Endothelial cell of umbilical vein (primary cell): ENCODE measurements around the gene MYMX. TPM values are rescaled to one million over a fixed set of nuclear protein-coding genes. Genes with fewer than 3 reads are reported as not detected.

Experiments
- BruUV-seq: library from RNA; stranded (reverse); fragments of 400-500 nt; replicated peaks from 2 replicates; lab custom pipeline; 2021; lab: Mats Ljungman, UMichigan
- CTCF ChIA-PET: fragments of 300-600, 350-600 bp; sonication (Branson Sonifier 250); formaldehyde crosslinking; loops from one replicate; lab custom pipeline; 2021; ENCODE audit warnings: antibody characterized with exemption, inconsistent platforms; lab: Charles Lee
- POLR2A ChIA-PET: fragments of 300-600, 350-600 bp; sonication (Branson Sonifier 250); formaldehyde crosslinking; loops from one replicate; lab custom pipeline; 2021; ENCODE audit warnings: antibody characterized with exemption, inconsistent platforms; lab: Charles Lee
- DNase-seq: peaks from one replicate; pipeline ENCODE4 v3.0.0-alpha.2; 2011; ENCODE audit warnings: low read depth, low spot score
- FAIRE-seq: peaks from 2 replicates; lab custom pipeline; 2011; peaks lifted over from hg19 to GRCh38; lab: Jason Lieb, UNC
- H2AFZ ChIP-seq: 2 replicates; pipeline ENCODE4 v1.6.0; 2012; ENCODE audit warnings: low read depth, low read length, control low read depth, inconsistent platforms
- H3K27ac ChIP-seq: 2 replicates; pipeline ENCODE4 v1.5.1; 2011; ENCODE audit warnings: low read depth, mild to moderate bottlenecking, control low read depth, low read length, moderate library complexity; ENCODE audit not compliant: insufficient read depth
- H3K27me3 ChIP-seq, 2 experiments: 2 replicates each; pipeline versions ENCODE4 v1.6.0 to v1.6.1; 2011; ENCODE audit warnings: low read length in 2 of 2, mixed read lengths in 1 of 2; ENCODE audit not compliant: control insufficient read depth in 2 of 2, insufficient read depth in 2 of 2
- H3K36me3 ChIP-seq, 2 experiments: 2 replicates in 1 of 2; 3 replicates in 1 of 2; pipeline ENCODE4 v1.5.1; 2011; ENCODE audit warnings: low read length in 2 of 2, mild to moderate bottlenecking in 1 of 2, moderate library complexity in 1 of 2; ENCODE audit not compliant: control insufficient read depth in 2 of 2, insufficient read depth in 2 of 2; ENCODE audit errors: extremely low read depth in 1 of 2
- H3K4me1 ChIP-seq: 3 replicates; pipeline ENCODE4 v1.5.1; 2011; ENCODE audit warnings: mild to moderate bottlenecking, low read length; ENCODE audit not compliant: control insufficient read depth, insufficient read depth; ENCODE audit errors: extremely low read depth
- H3K4me2 ChIP-seq: 2 replicates; pipeline ENCODE4 v1.6.1; 2011; ENCODE audit warnings: low read length, control low read depth, mixed read lengths; ENCODE audit not compliant: insufficient read depth
- H3K4me3 ChIP-seq, 3 experiments: fragments of 200-600 bp in 1 of 3; sonication (generic), shearing (Covaris generic) in 1 of 3; replicated peaks in 1 of 3; 2 replicates each; pipeline ENCODE4 v1.5.1; 2011 to 2016; ENCODE audit warnings: control low read depth in 3 of 3, low read length in 3 of 3, mild to moderate bottlenecking in 2 of 3, inconsistent platforms in 1 of 3, low read depth in 1 of 3, moderate library complexity in 1 of 3; ENCODE audit not compliant: insufficient read depth in 1 of 3
- H3K79me2 ChIP-seq: 2 replicates; pipeline ENCODE4 v1.6.0; 2012; ENCODE audit warnings: low read length, inconsistent platforms; ENCODE audit not compliant: control insufficient read depth, insufficient read depth
- H3K9ac ChIP-seq: replicated peaks from 2 replicates; pipeline ENCODE3; 2011; ENCODE audit warnings: low read length, control low read depth; ENCODE audit not compliant: insufficient read depth; ENCODE audit errors: extremely low read depth
- H3K9me1 ChIP-seq: replicated peaks from 3 replicates; pipeline ENCODE4 v1.6.0; 2011; ENCODE audit warnings: mild to moderate bottlenecking, low read length; ENCODE audit not compliant: control insufficient read depth, insufficient read depth; ENCODE audit errors: extremely low read depth
- H3K9me3 ChIP-seq: replicated peaks from 2 replicates; pipeline ENCODE4 v1.5.1; 2012; ENCODE audit warnings: low read length, inconsistent platforms; ENCODE audit not compliant: control insufficient read depth, insufficient read depth
- H4K20me1 ChIP-seq: replicated peaks from 2 replicates; pipeline ENCODE3; 2011; ENCODE audit warnings: mild to moderate bottlenecking, low read length; ENCODE audit not compliant: control insufficient read depth, insufficient read depth; ENCODE audit errors: extremely low read depth
- EZH2 ChIP-seq: IDR thresholded peaks from 2 replicates; pipeline ENCODE4 v1.6.1; 2012; ENCODE audit warnings: borderline replicate concordance, low read depth, mild to moderate bottlenecking, moderate library complexity, low read length, inconsistent platforms; ENCODE audit not compliant: severe bottlenecking
- FOS ChIP-seq: IDR thresholded peaks from 2 replicates; pipeline ENCODE4 v1.6.1; 2011; ENCODE audit warnings: mild to moderate bottlenecking, low read length, moderate library complexity, borderline replicate concordance; ENCODE audit not compliant: insufficient read depth
- GATA2 ChIP-seq: IDR thresholded peaks from 2 replicates; pipeline ENCODE4 v1.7.0; 2011; ENCODE audit warnings: low read depth, mild to moderate bottlenecking, moderate library complexity, mixed read lengths, low read length; ENCODE audit not compliant: insufficient read length, insufficient read depth
- JUN ChIP-seq: IDR thresholded peaks from 2 replicates; pipeline ENCODE4 v1.6.1; 2011; ENCODE audit warnings: borderline replicate concordance, low read depth; ENCODE audit not compliant: insufficient read length, insufficient read depth
- MYC ChIP-seq: IDR thresholded peaks from one replicate; pipeline ENCODE4 v1.6.1; 2011; ENCODE audit warnings: mild to moderate bottlenecking, low read depth, low read length
- POLR2A ChIP-seq: IDR thresholded peaks from 2 replicates; pipeline ENCODE4 v1.6.1; 2012; ENCODE audit warnings: low read depth, mild to moderate bottlenecking, control low read depth, low read length
- POLR2AphosphoS5 ChIP-seq: IDR thresholded peaks from 2 replicates; pipeline ENCODE4 v1.6.1; 2012; ENCODE audit warnings: low read depth, mild to moderate bottlenecking, control low read depth, low read length, moderate library complexity; ENCODE audit not compliant: insufficient read depth
- dilution Hi-C: fragments of 300-500 bp; cut with MboI; formaldehyde crosslinking; loops from one replicate; pipeline ENCODE4 v1.15.0; 2019; ENCODE audit warnings: low sequenced_read_pairs; ENCODE audit not compliant: extremely low pct_ligation_motif_present
- intact Hi-C: fragments of 100-400 bp; cut with micrococcal nuclease; formaldehyde crosslinking; loops from one replicate; pipeline ENCODE4 v1.10.0; 2022
- polyA plus RNA-seq, 4 experiments: library from polyadenylated mRNA; depleted of rRNA in 3 of 4; stranded (reverse) in 3 of 4; unstranded in 1 of 4; fragments of >200 nt; gene quantifications; 2 replicates each; pipeline versions ENCODE4 v1.2.1 to v1.2.3, GENCODE V29; 2011 to 2012; ENCODE audit warnings: missing spikeins in 1 of 4
- total RNA-seq: library from RNA; stranded (reverse); gene quantifications from 2 replicates; pipeline ENCODE4 v1.2.3, GENCODE V29; 2021
- TF ChIP-seq, protein P1 (sequence below): IDR thresholded peaks from 2 replicates; pipeline ENCODE4 v1.6.1; 2011; ENCODE audit not compliant: insufficient read depth, insufficient read length
- TF ChIP-seq, protein P2 (sequence below), 2 donors: IDR thresholded peaks; 1 replicate in 1 of 2; 2 replicates in 1 of 2; pipeline ENCODE4 v1.5.1; 2011; ENCODE audit warnings: low read length in 2 of 2, mild to moderate bottlenecking in 2 of 2, moderate library complexity in 2 of 2, control low read depth in 1 of 2, inconsistent platforms in 1 of 2, low read depth in 1 of 2; ENCODE audit not compliant: insufficient read depth in 1 of 2; ENCODE audit errors: extremely low read depth in 1 of 2

The MYMX gene
- total and polyA plus RNA-seq, 2 donors (not counting 3 experiments of a cell fraction or from before 2014, with no cell fraction given) = 0.18 TPM; not detected in 1

DNA sequence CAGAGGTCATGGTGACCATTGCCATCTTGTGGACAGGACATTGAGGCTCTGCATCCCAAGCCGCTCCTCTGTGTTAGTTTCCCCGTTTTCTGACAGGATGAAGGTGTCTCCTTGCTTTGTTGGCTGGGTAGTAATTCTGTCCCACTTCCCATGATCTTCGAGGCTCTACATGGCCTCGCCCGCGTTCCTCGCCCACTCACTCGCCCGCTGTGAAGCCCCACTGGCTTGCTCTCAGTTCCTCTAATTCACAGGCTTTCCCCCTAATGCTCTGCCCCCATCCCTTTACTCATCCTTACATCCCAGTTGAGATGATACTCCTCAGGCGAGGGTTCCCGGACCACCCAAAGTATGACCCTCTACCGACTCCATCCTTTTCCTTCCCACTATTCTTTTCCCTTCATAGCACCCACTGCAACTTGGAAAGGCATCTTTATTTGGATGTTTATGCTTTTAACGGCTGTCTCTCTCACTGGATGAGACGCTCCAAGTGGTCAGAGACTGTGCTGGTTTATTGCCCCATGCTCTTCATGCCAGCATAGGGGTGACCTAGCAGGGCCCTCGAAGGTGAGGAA, 41.1 kb downstream of the MYMX start:
- FAIRE-seq (peak; percentile 67), DNase-seq (no peak)
- intact Hi-C loops (loop anchor here (1.0 to 2.0 kb wide), 2 partner anchors 37 to 86 kb away; no protein-coding TSS in a partner anchor), dilution Hi-C loops (no loop called here)
- Histone ChIP-seq H3K27me3 (no peaks in the 10 kb centered on the region), H4K20me1 (no peaks in the 10 kb centered on the region), H2AFZ (peak overlapping the region; percentile 41), H3K79me2 (peaks cover 31% of the 10 kb centered on the region), H3K27ac (no peak overlapping the region), H3K9me1 (no peaks in the 10 kb centered on the region), H3K36me3 (peaks cover 18 to 43% of the 10 kb centered on the region in 2 experiments), H3K4me2 (peak overlapping the region; percentile 3), H3K9ac (peak overlapping the region; percentile 25), H3K4me1 (peaks cover 21% of the 10 kb centered on the region), H3K4me3 (peak overlapping the region in 2 of 3 experiments; percentile 21 to 89), H3K9me3 (no peaks in the 10 kb centered on the region)
- BruUV-seq = no TSS peak
- TF ChIP-seq, protein P1, sequence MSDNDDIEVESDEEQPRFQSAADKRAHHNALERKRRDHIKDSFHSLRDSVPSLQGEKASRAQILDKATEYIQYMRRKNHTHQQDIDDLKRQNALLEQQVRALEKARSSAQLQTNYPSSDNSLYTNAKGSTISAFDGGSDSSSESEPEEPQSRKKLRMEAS = no peak
- ChIA-PET POLR2A (interaction anchor here (1.3 to 2.9 kb wide), 2 partner anchors 11 to 161 kb away, joined by 3 to 49 read pairs; partner anchors contain the start of gene HSP90AB1), CTCF (interaction anchor here (1.7 to 3.3 kb wide), 4 partner anchors 10 to 158 kb away, joined by 6 to 38 read pairs (median 13); partner anchors contain the start of gene HSP90AB1)

DNA sequence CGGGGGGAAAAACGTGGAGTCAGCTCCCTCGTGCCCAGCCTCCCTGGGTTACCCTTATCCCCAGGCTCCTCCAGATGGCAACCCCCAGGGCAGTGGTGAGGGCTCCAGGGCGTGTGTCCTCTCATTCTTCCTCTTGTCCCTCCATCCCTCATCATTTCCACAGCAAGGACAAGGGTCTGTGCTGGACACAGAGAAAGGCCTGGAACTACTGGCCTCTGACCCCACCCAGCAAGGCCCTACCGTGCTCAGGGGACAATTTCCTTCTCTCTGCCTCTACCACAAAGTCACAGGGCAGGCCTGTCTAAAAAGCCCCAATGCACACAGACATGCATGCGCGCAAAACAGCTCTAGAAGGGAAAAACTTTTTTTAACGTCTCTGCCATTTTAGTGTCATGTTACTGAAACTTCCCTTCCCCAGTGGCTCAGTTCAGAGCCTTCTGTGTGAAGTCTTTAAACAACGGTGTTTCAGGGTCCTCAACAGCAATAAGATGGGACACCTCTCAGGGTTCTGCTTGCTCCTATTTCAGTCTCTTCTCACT, 41.7 kb downstream of the MYMX start:
- H3K9ac ChIP-seq = no peak overlapping the region
- no peaks in the 10 kb centered on the region for H4K20me1 ChIP-seq
- no peaks in the 10 kb centered on the region for H3K9me1 ChIP-seq
- no peak overlapping the region for H3K27ac ChIP-seq
- peaks cover 12 to 37% of the 10 kb centered on the region in 2 experiments for H3K36me3 ChIP-seq
- H3K27me3 ChIP-seq = no peaks in the 10 kb centered on the region
- intact Hi-C loops (no loop called here), dilution Hi-C loops (no loop called here)
- no peaks in the 10 kb centered on the region for H3K9me3 ChIP-seq
- H3K4me3 ChIP-seq = no peak overlapping the region
- FAIRE-seq (no peak), DNase-seq (no peak)
- POLR2A ChIA-PET = no interaction called here
- peaks cover 32% of the 10 kb centered on the region for H3K79me2 ChIP-seq
- peaks cover 26% of the 10 kb centered on the region for H3K4me1 ChIP-seq
- CTCF ChIA-PET = no interaction called here
- no peak for TF ChIP-seq FOS
- TF ChIP-seq, protein P1 = no peak
- TF ChIP-seq GATA2 = no peak
- TF ChIP-seq, protein P2, sequence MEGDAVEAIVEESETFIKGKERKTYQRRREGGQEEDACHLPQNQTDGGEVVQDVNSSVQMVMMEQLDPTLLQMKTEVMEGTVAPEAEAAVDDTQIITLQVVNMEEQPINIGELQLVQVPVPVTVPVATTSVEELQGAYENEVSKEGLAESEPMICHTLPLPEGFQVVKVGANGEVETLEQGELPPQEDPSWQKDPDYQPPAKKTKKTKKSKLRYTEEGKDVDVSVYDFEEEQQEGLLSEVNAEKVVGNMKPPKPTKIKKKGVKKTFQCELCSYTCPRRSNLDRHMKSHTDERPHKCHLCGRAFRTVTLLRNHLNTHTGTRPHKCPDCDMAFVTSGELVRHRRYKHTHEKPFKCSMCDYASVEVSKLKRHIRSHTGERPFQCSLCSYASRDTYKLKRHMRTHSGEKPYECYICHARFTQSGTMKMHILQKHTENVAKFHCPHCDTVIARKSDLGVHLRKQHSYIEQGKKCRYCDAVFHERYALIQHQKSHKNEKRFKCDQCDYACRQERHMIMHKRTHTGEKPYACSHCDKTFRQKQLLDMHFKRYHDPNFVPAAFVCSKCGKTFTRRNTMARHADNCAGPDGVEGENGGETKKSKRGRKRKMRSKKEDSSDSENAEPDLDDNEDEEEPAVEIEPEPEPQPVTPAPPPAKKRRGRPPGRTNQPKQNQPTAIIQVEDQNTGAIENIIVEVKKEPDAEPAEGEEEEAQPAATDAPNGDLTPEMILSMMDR (IDR thresholded peaks at IDR 0.05; ENCODE audit: extremely low read depth in 1 of 2, insufficient read depth in 1 of 2, low read depth in 1 of 2, low read length in 2 of 2) = no peak
- TF ChIP-seq JUN = no peak
- no peak for TF ChIP-seq POLR2A
- no peak for TF ChIP-seq EZH2
- no peak for TF ChIP-seq POLR2AphosphoS5
- TF ChIP-seq MYC = no peak
- no peak overlapping the region for H3K4me2 ChIP-seq
- BruUV-seq = no TSS peak
- no peak overlapping the region for H2AFZ ChIP-seq
